ENCODE data around the gene CNOT4. TPM values are rescaled to one million over a fixed set of nuclear protein-coding genes. Genes with fewer than 3 reads are reported as not detected.

The CNOT4 gene
- total and polyA plus RNA-seq, 2 of the 8 experiments (the other 6 are each of a cell fraction or from before 2014, with no cell fraction given): 10.9 to 25.8 TPM

GRCh38 chr7:135389971-135390370, 119.9 kb downstream of the CNOT4 start:
- no peak overlapping the region for H3K4me3 ChIP-seq (ENCODE audit: extremely low read depth in 1 of 4, insufficient read depth in 2 of 4, low read depth in 3 of 4, low read length in 4 of 4)
- TF ChIP-seq ZNF274 (IDR thresholded peaks at IDR 0.05; ENCODE audit: borderline replicate concordance, extremely low read depth, low read length) (no peak), ATF2 (IDR thresholded peaks at IDR 0.05; ENCODE audit: low read length) (no peak), NANOG (IDR thresholded peaks at IDR 0.05; ENCODE audit: insufficient read depth, low read depth, low read length, poor library complexity, severe bottlenecking) (no peak), SP2 (IDR thresholded peaks at IDR 0.05; ENCODE audit: low read length) (no peak), RNF2 (IDR thresholded peaks at IDR 0.05; ENCODE audit: borderline replicate concordance, low read depth, low read length, missing control alignments, poor library complexity, severe bottlenecking) (no peak), CREB1 (IDR thresholded peaks at IDR 0.05) (no peak), YY1 (IDR thresholded peaks at IDR 0.05; ENCODE audit: low read depth, low read length) (no peak), TAF1 (IDR thresholded peaks at IDR 0.05; ENCODE audit: low read depth, low read length) (no peak), MAFK (IDR thresholded peaks at IDR 0.05; ENCODE audit: low read depth, low read length) (no peak), RBBP5 (IDR thresholded peaks at IDR 0.05; ENCODE audit: borderline replicate concordance, low read depth, low read length) (no peak), JUND (IDR thresholded peaks at IDR 0.05; ENCODE audit: low read length) (no peak), SUZ12 (IDR thresholded peaks at IDR 0.05; ENCODE audit: low read length) (no peak), POLR2A (IDR thresholded peaks at IDR 0.05; ENCODE audit: control extremely low read depth in 1 of 2, low read depth in 2 of 2, low read length in 2 of 2) (no peak)
- no peak overlapping the region for H4K5ac ChIP-seq (ENCODE audit: insufficient read length, low read depth, low read length)
- H3K14ac ChIP-seq (ENCODE audit: insufficient read length): no peak overlapping the region
- H3K56ac ChIP-seq (replicated peaks; ENCODE audit: insufficient read length, low read depth, low read length): no peak overlapping the region
- no peak overlapping the region for H2BK15ac ChIP-seq (ENCODE audit: low read length)
- H3K79me2 ChIP-seq (ENCODE audit: control insufficient read depth in 1 of 2, insufficient read depth in 2 of 2, low read length in 2 of 2): no peaks in the 10 kb centered on the region
- H2AFZ ChIP-seq (ENCODE audit: low read length): no peak overlapping the region
- no peak overlapping the region for H3K27ac ChIP-seq (ENCODE audit: low read depth, low read length)
- no peak overlapping the region for H2BK12ac ChIP-seq (ENCODE audit: low read depth, low read length)
- no peak overlapping the region for H4K8ac ChIP-seq (ENCODE audit: extremely low read depth, insufficient read depth, low read length)
- H3K9me3 ChIP-seq (ENCODE audit: insufficient read depth in 2 of 2, low read depth in 1 of 2, low read length in 1 of 2): no peaks in the 10 kb centered on the region
- no peak overlapping the region for H3K23ac ChIP-seq (ENCODE audit: insufficient read length)
- ChIA-PET POLR2A (ENCODE audit: partially characterized antibody) (no interaction called here), CTCF (ENCODE audit: partially characterized antibody) (interaction anchor here (1.1 kb wide), 1 partner anchor 115 kb away, joined by 3 read pairs; no protein-coding TSS in a partner anchor)
- peaks cover 2 to 7% (median 5%) of the 10 kb centered on the region in 4 experiments; a peak in 6 of 7 replicates for H3K4me1 ChIP-seq (replicated peaks in 1 of 4; ENCODE audit: control insufficient read depth in 3 of 4, insufficient read depth in 4 of 4, low read length in 3 of 4)
- no peak overlapping the region for H2AK5ac ChIP-seq (ENCODE audit: low read depth, low read length)
- no peak for DNase-seq (ENCODE audit: low read depth in 1 of 2, low spot score in 2 of 2)
- H3K4me2 ChIP-seq (ENCODE audit: insufficient read depth in 1 of 2, low read depth in 2 of 2, low read length in 2 of 2): no peak overlapping the region
- no peak overlapping the region for H3K18ac ChIP-seq (ENCODE audit: extremely low read depth, low read length)
- peaks cover 0 to 9% (median 2%) of the 10 kb centered on the region in 4 experiments; a peak in 6 of 8 replicates for H3K36me3 ChIP-seq (ENCODE audit: control insufficient read depth in 2 of 4, insufficient read depth in 4 of 4, low read length in 3 of 4)
- H2BK20ac ChIP-seq (ENCODE audit: low read length): no peak overlapping the region
- WGBS, 2 experiments (ENCODE audit: extremely low coverage in 1 of 2, insufficient coverage in 1 of 2, insufficient read length in 1 of 2, insufficient replicate concordance in 2 of 2, low coverage in 1 of 2, low lambda C conversion rate in 2 of 2, missing lambda C conversion rate in 1 of 2): 79% methylated on average over 3 of the region's 3 CpGs; no CpG with 5 or more reads in 1 of the 2 experiments
- H3K79me1 ChIP-seq (ENCODE audit: low read depth, low read length): no peaks in the 10 kb centered on the region
- no peaks in the 10 kb centered on the region for H4K20me1 ChIP-seq (replicated peaks in 1 of 2; ENCODE audit: control insufficient read depth in 1 of 2, insufficient read depth in 2 of 2, low read length in 2 of 2)
- no peaks in the 10 kb centered on the region for H3K27me3 ChIP-seq (replicated peaks in 1 of 4; ENCODE audit: control insufficient read depth in 3 of 4, extremely low read depth in 1 of 4, insufficient read depth in 3 of 4, low read length in 3 of 4)
- no peak overlapping the region for H3K4ac ChIP-seq (replicated peaks; ENCODE audit: insufficient read length, low read depth, low read length)
- H2BK120ac ChIP-seq (replicated peaks; ENCODE audit: low read depth, low read length): no peak overlapping the region
- H3K23me2 ChIP-seq (ENCODE audit: low read depth, low read length): no peaks in the 10 kb centered on the region
- no peak overlapping the region for H4K91ac ChIP-seq (replicated peaks; ENCODE audit: insufficient read length, low read length)
- H3K9ac ChIP-seq (replicated peaks in 1 of 4; ENCODE audit: extremely low read depth in 1 of 4, low read depth in 3 of 4, low read length in 3 of 4): no peak overlapping the region
- no peak for FAIRE-seq
- H2BK5ac ChIP-seq (ENCODE audit: low read depth, low read length): no peak overlapping the region
